Breast epithelium (tissue), 3 donors: ENCODE measurements around the gene NEDD8.

Experiments used
- POLR2AphosphoS5 ChIP-seq, 3 donors: sonication (generic); formaldehyde crosslinking; IDR thresholded peaks; one replicate each; pipeline ENCODE4 v1.6.1; 2017; ENCODE audit warnings: antibody characterized with exemption in 3 of 3
- TF ChIP-seq, protein P1 (sequence below), 3 donors: fragments of 450-650 bp; IDR thresholded peaks; one replicate each; pipeline ENCODE4 v1.5.1; 2016 to 2017; ENCODE audit warnings: antibody characterized with exemption in 3 of 3, mild to moderate bottlenecking in 3 of 3, moderate library complexity in 3 of 3

DNA sequence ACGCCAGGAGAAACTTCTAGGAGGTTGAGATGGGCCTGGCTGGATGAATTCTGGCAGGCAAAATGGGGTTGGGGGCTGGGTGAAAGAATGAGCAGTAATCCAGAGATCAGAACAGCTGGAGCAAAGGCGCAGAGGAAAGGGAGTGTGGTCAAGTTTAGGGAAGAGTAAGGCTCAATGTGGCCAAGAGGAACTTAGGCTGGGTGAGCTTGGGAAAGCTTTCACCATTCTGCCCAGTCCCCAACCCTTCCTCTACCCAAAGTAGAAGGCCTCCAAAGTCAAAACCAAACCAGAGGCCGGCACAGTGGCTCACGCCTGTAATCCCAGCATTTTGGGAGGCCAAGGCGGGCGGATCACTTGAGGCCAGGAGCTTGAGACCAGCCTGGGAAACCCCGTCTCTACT, 49.5 kb upstream of the NEDD8 start:
- TF ChIP-seq, protein P1, sequence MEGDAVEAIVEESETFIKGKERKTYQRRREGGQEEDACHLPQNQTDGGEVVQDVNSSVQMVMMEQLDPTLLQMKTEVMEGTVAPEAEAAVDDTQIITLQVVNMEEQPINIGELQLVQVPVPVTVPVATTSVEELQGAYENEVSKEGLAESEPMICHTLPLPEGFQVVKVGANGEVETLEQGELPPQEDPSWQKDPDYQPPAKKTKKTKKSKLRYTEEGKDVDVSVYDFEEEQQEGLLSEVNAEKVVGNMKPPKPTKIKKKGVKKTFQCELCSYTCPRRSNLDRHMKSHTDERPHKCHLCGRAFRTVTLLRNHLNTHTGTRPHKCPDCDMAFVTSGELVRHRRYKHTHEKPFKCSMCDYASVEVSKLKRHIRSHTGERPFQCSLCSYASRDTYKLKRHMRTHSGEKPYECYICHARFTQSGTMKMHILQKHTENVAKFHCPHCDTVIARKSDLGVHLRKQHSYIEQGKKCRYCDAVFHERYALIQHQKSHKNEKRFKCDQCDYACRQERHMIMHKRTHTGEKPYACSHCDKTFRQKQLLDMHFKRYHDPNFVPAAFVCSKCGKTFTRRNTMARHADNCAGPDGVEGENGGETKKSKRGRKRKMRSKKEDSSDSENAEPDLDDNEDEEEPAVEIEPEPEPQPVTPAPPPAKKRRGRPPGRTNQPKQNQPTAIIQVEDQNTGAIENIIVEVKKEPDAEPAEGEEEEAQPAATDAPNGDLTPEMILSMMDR (IDR thresholded peaks at IDR 0.05), result no peak
- TF ChIP-seq POLR2AphosphoS5 (IDR thresholded peaks at IDR 0.05), result no peak
